GM18505 (cell line): ENCODE results near the gene TMEM212.
"Not testable (repeated sequence)": the region's sequence is repeated elsewhere in the genome, so short reads cannot be mapped to it uniquely, and the experiment has no call there.

ENCODE experiments used
- ATAC-seq: cut with Tn5 transposase; IDR thresholded peaks from one replicate; pipeline ENCODE4 v1.9.1; 2021; ENCODE audit not compliant: unreplicated experiment
- POLR2A ChIP-seq: IDR thresholded peaks from 4 replicates; pipeline ENCODE4 v1.6.1; 2011; ENCODE audit warnings: borderline replicate concordance; ENCODE audit not compliant: insufficient read depth, insufficient read length; ENCODE audit errors: extremely low read depth

TMEM212 gene

GRCh38 chr3:171847595-171848259, 4.6 kb downstream of the TMEM212 start:
- no peak for TF ChIP-seq POLR2A
- no peak for ATAC-seq

GRCh38 chr3:171849617-171850319, 6.6 kb downstream of the TMEM212 start:
- ATAC-seq, result no peak
- no peak for TF ChIP-seq POLR2A

- no peak for ATAC-seq
- TF ChIP-seq POLR2A, result no peak
Measured at GRCh38 chr3:171850320-171850959, 7.3 kb downstream of the TMEM212 start.

GRCh38 chr3:171850960-171851659, 8.0 kb downstream of the TMEM212 start:
- TF ChIP-seq POLR2A, result no peak
- ATAC-seq, result no peak

GRCh38 chr3:171851660-171852058, 8.5 kb downstream of the TMEM212 start:
- no peak for ATAC-seq

GRCh38 chr3:171854649-171855305, 11.6 kb downstream of the TMEM212 start:
- no peak for TF ChIP-seq POLR2A
- ATAC-seq, result no peak

More at GRCh38 chr3:171851660-171852058, 8.5 kb downstream of the TMEM212 start:
- no peak for TF ChIP-seq POLR2A

- ATAC-seq, result not testable (repeated sequence)
Measured at GRCh38 chr3:171858770-171859169, 15.6 kb downstream of the TMEM212 start.

GRCh38 chr3:171860830-171861535, 17.8 kb downstream of the TMEM212 start:
- no peak for ATAC-seq

GRCh38 chr3:171862392-171862791, 19.2 kb downstream of the TMEM212 start:
- ATAC-seq, result no peak
- TF ChIP-seq POLR2A, result no peak

More at GRCh38 chr3:171860830-171861535, 17.8 kb downstream of the TMEM212 start:
- TF ChIP-seq POLR2A, result no peak

GRCh38 chr3:171862993-171863521, 19.9 kb downstream of the TMEM212 start:
- no peak for ATAC-seq

GRCh38 chr3:171863920-171864319, 20.8 kb downstream of the TMEM212 start:
- no peak for TF ChIP-seq POLR2A
- no peak for ATAC-seq

More at GRCh38 chr3:171862993-171863521, 19.9 kb downstream of the TMEM212 start:
- TF ChIP-seq POLR2A, result no peak

- ATAC-seq, result no peak
- TF ChIP-seq POLR2A, result no peak
Measured at GRCh38 chr3:171865191-171865865, 22.2 kb downstream of the TMEM212 start.

GRCh38 chr3:171867981-171868380, 24.8 kb downstream of the TMEM212 start:
- TF ChIP-seq POLR2A, result no peak
- ATAC-seq, result no peak
